ENCODE measurements around the gene NKIRAS2. TPM values are rescaled to one million over a fixed set of nuclear protein-coding genes. Genes with fewer than 3 reads are reported as not detected.

Gene NKIRAS2
- polyA plus RNA-seq, 1 donor from 2014 or later = 60.2 TPM

GRCh38 chr17:42071810-42072209 lies 51.9 kb downstream of the NKIRAS2 start:
- Histone ChIP-seq H2AFZ (ENCODE audit: low read depth, low read length) (no peak overlapping the region), H3K27ac (ENCODE audit: low read length) (no peak overlapping the region), H3K4me2 (ENCODE audit: low read length) (no peak overlapping the region), H3K9me2 (ENCODE audit: insufficient read depth, low read length) (no peaks in the 10 kb centered on the region), H3K36me3 (ENCODE audit: insufficient read depth, low read length) (no peaks in the 10 kb centered on the region), H3K9ac (ENCODE audit: low read length) (no peak overlapping the region), H3K79me2 (replicated peaks; ENCODE audit: insufficient read depth, low read length) (no peaks in the 10 kb centered on the region), H3K9me3 (ENCODE audit: low read length) (no peaks in the 10 kb centered on the region), H3K4me3 (ENCODE audit: low read length) (no peak overlapping the region), H4K20me1 (ENCODE audit: insufficient read depth) (no peaks in the 10 kb centered on the region), H3K27me3 (ENCODE audit: insufficient read depth, low read depth, low read length) (peaks cover 38% of the 10 kb centered on the region), H3F3A (ENCODE audit: insufficient read depth, low read length, poor library complexity, severe bottlenecking) (no peaks in the 10 kb centered on the region)
- TF ChIP-seq, protein P1, sequence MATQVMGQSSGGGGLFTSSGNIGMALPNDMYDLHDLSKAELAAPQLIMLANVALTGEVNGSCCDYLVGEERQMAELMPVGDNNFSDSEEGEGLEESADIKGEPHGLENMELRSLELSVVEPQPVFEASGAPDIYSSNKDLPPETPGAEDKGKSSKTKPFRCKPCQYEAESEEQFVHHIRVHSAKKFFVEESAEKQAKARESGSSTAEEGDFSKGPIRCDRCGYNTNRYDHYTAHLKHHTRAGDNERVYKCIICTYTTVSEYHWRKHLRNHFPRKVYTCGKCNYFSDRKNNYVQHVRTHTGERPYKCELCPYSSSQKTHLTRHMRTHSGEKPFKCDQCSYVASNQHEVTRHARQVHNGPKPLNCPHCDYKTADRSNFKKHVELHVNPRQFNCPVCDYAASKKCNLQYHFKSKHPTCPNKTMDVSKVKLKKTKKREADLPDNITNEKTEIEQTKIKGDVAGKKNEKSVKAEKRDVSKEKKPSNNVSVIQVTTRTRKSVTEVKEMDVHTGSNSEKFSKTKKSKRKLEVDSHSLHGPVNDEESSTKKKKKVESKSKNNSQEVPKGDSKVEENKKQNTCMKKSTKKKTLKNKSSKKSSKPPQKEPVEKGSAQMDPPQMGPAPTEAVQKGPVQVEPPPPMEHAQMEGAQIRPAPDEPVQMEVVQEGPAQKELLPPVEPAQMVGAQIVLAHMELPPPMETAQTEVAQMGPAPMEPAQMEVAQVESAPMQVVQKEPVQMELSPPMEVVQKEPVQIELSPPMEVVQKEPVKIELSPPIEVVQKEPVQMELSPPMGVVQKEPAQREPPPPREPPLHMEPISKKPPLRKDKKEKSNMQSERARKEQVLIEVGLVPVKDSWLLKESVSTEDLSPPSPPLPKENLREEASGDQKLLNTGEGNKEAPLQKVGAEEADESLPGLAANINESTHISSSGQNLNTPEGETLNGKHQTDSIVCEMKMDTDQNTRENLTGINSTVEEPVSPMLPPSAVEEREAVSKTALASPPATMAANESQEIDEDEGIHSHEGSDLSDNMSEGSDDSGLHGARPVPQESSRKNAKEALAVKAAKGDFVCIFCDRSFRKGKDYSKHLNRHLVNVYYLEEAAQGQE (IDR thresholded peaks at IDR 0.05; ENCODE audit: borderline replicate concordance) = no peak
- TF ChIP-seq EP300 (conservative IDR thresholded peaks at IDR 0.05; ENCODE audit: poor library complexity, severe bottlenecking) = no peak
- TF ChIP-seq SMC3 (conservative IDR thresholded peaks at IDR 0.05; ENCODE audit: poor library complexity) = no peak
- TF ChIP-seq MXI1 (conservative IDR thresholded peaks at IDR 0.05; ENCODE audit: poor library complexity, severe bottlenecking) = no peak
- no peak for TF ChIP-seq TAF1 (IDR thresholded peaks at IDR 0.05; ENCODE audit: low read depth)
- TF ChIP-seq RAD21 (conservative IDR thresholded peaks at IDR 0.05) = no peak
- TF ChIP-seq POLR2AphosphoS5 (IDR thresholded peaks at IDR 0.05) = no peak
- TF ChIP-seq, protein P2, sequence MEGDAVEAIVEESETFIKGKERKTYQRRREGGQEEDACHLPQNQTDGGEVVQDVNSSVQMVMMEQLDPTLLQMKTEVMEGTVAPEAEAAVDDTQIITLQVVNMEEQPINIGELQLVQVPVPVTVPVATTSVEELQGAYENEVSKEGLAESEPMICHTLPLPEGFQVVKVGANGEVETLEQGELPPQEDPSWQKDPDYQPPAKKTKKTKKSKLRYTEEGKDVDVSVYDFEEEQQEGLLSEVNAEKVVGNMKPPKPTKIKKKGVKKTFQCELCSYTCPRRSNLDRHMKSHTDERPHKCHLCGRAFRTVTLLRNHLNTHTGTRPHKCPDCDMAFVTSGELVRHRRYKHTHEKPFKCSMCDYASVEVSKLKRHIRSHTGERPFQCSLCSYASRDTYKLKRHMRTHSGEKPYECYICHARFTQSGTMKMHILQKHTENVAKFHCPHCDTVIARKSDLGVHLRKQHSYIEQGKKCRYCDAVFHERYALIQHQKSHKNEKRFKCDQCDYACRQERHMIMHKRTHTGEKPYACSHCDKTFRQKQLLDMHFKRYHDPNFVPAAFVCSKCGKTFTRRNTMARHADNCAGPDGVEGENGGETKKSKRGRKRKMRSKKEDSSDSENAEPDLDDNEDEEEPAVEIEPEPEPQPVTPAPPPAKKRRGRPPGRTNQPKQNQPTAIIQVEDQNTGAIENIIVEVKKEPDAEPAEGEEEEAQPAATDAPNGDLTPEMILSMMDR (IDR thresholded peaks at IDR 0.05; ENCODE audit: poor library complexity, severe bottlenecking) = no peak
- TF ChIP-seq EZH2 (IDR thresholded peaks at IDR 0.05; ENCODE audit: borderline replicate concordance, insufficient read depth, low read length, poor library complexity, severe bottlenecking) = no peak

DNA sequence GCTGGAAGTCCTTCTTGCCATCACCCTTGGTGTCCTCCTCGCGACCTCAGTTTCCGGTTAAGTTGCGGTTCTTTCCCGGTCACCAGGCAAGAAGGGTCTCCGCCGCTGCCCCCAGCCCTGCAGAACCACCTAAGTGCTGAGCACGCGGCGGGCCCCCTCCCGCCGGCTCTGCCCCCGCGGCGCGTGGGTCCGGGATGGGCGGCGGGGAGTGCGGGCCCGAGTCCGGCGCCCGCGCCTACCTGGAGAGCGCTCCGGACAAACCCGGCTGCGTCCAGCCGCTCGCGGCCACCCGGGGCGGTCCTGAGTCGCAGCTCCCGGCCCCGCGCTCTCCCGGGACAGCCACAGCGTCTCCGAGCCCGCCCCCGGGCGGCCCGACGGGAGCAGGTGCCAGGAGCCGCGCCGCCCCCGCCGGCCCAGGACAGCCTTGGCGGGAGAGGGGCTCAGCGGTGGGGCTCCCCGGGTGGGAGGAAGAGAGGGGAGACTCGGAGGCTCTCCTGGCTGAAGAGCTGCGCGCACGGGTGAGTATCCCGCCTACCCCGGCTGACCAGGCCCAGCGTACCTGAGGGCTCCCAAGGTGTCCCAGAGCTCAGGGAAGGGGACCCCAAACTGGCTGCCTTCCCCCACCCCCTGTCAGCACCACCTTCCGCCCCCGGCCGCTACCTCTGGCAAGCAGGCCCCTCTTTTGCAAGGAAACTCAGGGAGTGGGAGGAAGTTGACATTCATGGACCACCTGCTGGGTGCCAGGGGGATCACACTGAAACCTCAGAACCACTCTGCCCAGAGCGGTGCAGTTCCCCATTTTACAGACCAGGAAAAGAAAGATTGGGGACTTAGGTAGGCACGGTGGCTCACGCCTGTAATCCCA lies 52.7 kb downstream of the NKIRAS2 start:
- Histone ChIP-seq H3K4me3 (ENCODE audit: low read length) (no peak overlapping the region), H3K36me3 (ENCODE audit: insufficient read depth, low read length) (no peaks in the 10 kb centered on the region), H3K9me3 (ENCODE audit: low read length) (no peaks in the 10 kb centered on the region), H3K27me3 (ENCODE audit: insufficient read depth, low read depth, low read length) (peaks cover 38% of the 10 kb centered on the region), H3K27ac (ENCODE audit: low read length) (no peak overlapping the region), H3K9me2 (ENCODE audit: insufficient read depth, low read length) (no peaks in the 10 kb centered on the region), H2AFZ (ENCODE audit: low read depth, low read length) (no peak overlapping the region), H4K20me1 (ENCODE audit: insufficient read depth) (no peaks in the 10 kb centered on the region), H3K9ac (ENCODE audit: low read length) (no peak overlapping the region), H3F3A (ENCODE audit: insufficient read depth, low read length, poor library complexity, severe bottlenecking) (no peaks in the 10 kb centered on the region), H3K4me2 (ENCODE audit: low read length) (no peak overlapping the region), H3K79me2 (replicated peaks; ENCODE audit: insufficient read depth, low read length) (no peaks in the 10 kb centered on the region)
- no peak for TF ChIP-seq EZH2 (IDR thresholded peaks at IDR 0.05; ENCODE audit: borderline replicate concordance, insufficient read depth, low read length, poor library complexity, severe bottlenecking)
- TF ChIP-seq, protein P1 (IDR thresholded peaks at IDR 0.05; ENCODE audit: borderline replicate concordance) = no peak
- TF ChIP-seq MXI1 (conservative IDR thresholded peaks at IDR 0.05; ENCODE audit: poor library complexity, severe bottlenecking) = no peak
- TF ChIP-seq TAF1 (IDR thresholded peaks at IDR 0.05; ENCODE audit: low read depth) = no peak
- TF ChIP-seq, protein P2 (IDR thresholded peaks at IDR 0.05; ENCODE audit: poor library complexity, severe bottlenecking) = no peak
- no peak for TF ChIP-seq POLR2AphosphoS5 (IDR thresholded peaks at IDR 0.05)
- TF ChIP-seq EP300 (conservative IDR thresholded peaks at IDR 0.05; ENCODE audit: poor library complexity, severe bottlenecking) = no peak
- no peak for TF ChIP-seq RAD21 (conservative IDR thresholded peaks at IDR 0.05)
- no peak for TF ChIP-seq SMC3 (conservative IDR thresholded peaks at IDR 0.05; ENCODE audit: poor library complexity)

All from neural cell (in vitro differentiated cells).